SK-N-SH (cell line): ENCODE measurements around the gene MAG.

Experiments used
- CHD2 ChIP-seq: fragments of 150-350 bp; IDR thresholded peaks from 2 replicates; pipeline ENCODE4 v1.6.1; 2018; ENCODE audit warnings: low read length; ENCODE audit not compliant: partially characterized antibody
- FOXJ3 ChIP-seq: sonication (generic); formaldehyde crosslinking; IDR thresholded peaks from 2 replicates; pipeline ENCODE4 v1.5.1; 2020; ENCODE audit warnings: mild to moderate bottlenecking, missing genetic modification reagents
- TEAD4 ChIP-seq: IDR thresholded peaks from 2 replicates; pipeline ENCODE4 v1.4.0; 2012; ENCODE audit warnings: mild to moderate bottlenecking, borderline replicate concordance; ENCODE audit not compliant: insufficient read depth
- TF ChIP-seq, protein P1 (sequence below): fragments of 200-600 bp; sonication (generic); IDR thresholded peaks from 2 replicates; pipeline ENCODE4 v1.6.1; 2017; ENCODE audit warnings: antibody characterized with exemption, mild to moderate bottlenecking, moderate library complexity
- TF ChIP-seq, protein P2 (sequence below): IDR thresholded peaks from 2 replicates; pipeline ENCODE4 v1.4.0; 2012; ENCODE audit warnings: low read depth, borderline replicate concordance

DNA sequence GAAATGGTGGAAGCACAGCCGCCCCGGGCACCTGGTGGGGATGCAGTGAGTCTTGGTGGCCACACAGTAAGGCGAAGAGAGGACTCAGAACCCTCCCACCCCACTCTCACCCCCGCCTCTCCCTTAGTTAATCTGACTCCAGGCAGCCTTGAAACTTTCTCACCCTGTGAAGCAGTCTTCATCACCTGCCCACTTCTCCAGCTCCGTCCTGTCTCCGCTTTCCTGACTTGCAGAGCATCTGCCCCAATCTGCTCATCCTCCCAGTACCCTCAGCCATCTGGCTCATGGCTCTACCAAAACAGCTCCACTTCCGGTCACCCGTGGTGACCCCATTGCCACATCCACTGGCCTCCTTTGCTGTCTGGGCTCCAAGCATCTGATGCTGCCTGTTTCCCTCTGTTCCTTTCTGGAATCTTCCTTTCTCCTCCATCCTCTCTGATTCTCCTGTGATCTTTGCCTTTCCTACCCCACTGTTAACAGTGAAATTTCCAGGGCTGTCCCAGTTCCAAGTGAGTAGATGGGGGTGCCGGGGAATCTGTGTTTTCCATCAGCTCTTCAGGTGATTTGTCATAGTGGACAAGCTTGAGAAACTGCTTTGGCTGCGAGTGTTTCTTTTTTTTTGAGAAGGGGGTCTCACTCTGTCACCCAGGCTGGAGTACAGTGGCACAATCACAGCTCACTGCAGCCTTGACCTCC, 18.9 kb upstream of the MAG start:
- no peak for TF ChIP-seq FOXJ3 (CRISPR knock-in tag)
- TF ChIP-seq, protein P1, sequence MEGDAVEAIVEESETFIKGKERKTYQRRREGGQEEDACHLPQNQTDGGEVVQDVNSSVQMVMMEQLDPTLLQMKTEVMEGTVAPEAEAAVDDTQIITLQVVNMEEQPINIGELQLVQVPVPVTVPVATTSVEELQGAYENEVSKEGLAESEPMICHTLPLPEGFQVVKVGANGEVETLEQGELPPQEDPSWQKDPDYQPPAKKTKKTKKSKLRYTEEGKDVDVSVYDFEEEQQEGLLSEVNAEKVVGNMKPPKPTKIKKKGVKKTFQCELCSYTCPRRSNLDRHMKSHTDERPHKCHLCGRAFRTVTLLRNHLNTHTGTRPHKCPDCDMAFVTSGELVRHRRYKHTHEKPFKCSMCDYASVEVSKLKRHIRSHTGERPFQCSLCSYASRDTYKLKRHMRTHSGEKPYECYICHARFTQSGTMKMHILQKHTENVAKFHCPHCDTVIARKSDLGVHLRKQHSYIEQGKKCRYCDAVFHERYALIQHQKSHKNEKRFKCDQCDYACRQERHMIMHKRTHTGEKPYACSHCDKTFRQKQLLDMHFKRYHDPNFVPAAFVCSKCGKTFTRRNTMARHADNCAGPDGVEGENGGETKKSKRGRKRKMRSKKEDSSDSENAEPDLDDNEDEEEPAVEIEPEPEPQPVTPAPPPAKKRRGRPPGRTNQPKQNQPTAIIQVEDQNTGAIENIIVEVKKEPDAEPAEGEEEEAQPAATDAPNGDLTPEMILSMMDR = no peak
- TF ChIP-seq, protein P2, sequence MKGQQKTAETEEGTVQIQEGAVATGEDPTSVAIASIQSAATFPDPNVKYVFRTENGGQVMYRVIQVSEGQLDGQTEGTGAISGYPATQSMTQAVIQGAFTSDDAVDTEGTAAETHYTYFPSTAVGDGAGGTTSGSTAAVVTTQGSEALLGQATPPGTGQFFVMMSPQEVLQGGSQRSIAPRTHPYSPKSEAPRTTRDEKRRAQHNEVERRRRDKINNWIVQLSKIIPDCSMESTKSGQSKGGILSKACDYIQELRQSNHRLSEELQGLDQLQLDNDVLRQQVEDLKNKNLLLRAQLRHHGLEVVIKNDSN = no peak
- TF ChIP-seq CHD2 = no peak
- TF ChIP-seq TEAD4 = no peak
